Type B pancreatic cell (in vitro differentiated cells): ENCODE data around the gene PHF13. TPM values are rescaled to one million over a fixed set of nuclear protein-coding genes. Genes with fewer than 3 reads are reported as not detected.

Source experiments
- DNase-seq: peaks from one replicate; pipeline ENCODE4 v3.0.0; 2021; ENCODE audit warnings: mixed read lengths; ENCODE audit not compliant: unreplicated experiment; ENCODE audit errors: extremely low spot score
- H3K27ac Mint-ChIP-seq: 2 replicates; pipeline ENCODE4 v1.8.0; 2021; ENCODE audit warnings: mild to moderate bottlenecking, mixed read lengths
- H3K27me3 Mint-ChIP-seq: 2 replicates; pipeline ENCODE4 v1.8.0; 2021; ENCODE audit warnings: mixed read lengths
- H3K36me3 Mint-ChIP-seq: 2 replicates; pipeline ENCODE4 v1.8.0; 2021; ENCODE audit warnings: mixed read lengths
- H3K4me1 Mint-ChIP-seq: one replicate; pipeline ENCODE4 v1.8.0; 2021; ENCODE audit warnings: mixed read lengths; ENCODE audit not compliant: unreplicated experiment
- H3K4me3 Mint-ChIP-seq: 2 replicates; pipeline ENCODE4 v1.8.0; 2021; ENCODE audit warnings: mild to moderate bottlenecking, mixed read lengths
- H3K9me3 Mint-ChIP-seq: 2 replicates; pipeline ENCODE4 v1.8.0; 2021; ENCODE audit warnings: mixed read lengths
- total RNA-seq: library from RNA; stranded (reverse); gene quantifications from 2 replicates; pipeline ENCODE4 v1.2.1, GENCODE V29; 2021; ENCODE audit warnings: low replicate concordance
- TF ChIP-seq, protein P1 (sequence below): fragments of 200-600 bp; sonication (generic); conservative IDR thresholded peaks from 2 replicates; pipeline ENCODE4 v1.5.0; 2021; ENCODE audit warnings: antibody characterized with exemption, mild to moderate bottlenecking

The PHF13 gene
- total RNA-seq, 1 donor from 2014 or later = 21.2 TPM

DNA sequence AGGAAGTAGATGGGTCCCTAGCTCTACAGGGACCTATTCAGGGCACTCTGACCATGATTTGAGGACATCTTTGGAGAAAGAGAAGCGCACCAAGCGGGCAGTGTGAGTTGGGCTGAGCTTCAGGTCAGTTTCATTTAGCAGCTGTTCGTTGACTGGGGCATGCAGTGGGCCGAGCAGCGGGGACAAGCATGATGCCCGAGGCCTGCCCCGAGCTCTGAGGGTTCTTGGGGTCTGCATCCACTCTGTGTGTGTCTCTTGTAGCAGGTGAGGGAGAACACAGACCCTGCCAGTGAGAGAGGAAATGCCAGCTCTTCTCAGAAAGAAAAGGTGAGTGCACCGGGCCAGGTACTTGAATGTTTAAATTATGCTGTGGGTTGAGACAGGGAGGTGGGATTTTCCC, 16.5 kb downstream of the PHF13 start:
- Mint-ChIP-seq H3K9me3 (no peaks in the 10 kb centered on the region), H3K4me3 (no peak overlapping the region), H3K4me1 (peaks cover 5% of the 10 kb centered on the region), H3K27me3 (no peaks in the 10 kb centered on the region), H3K27ac (no peak overlapping the region), H3K36me3 (peaks cover 4% of the 10 kb centered on the region)
- DNase-seq = no peak
- TF ChIP-seq, protein P1, sequence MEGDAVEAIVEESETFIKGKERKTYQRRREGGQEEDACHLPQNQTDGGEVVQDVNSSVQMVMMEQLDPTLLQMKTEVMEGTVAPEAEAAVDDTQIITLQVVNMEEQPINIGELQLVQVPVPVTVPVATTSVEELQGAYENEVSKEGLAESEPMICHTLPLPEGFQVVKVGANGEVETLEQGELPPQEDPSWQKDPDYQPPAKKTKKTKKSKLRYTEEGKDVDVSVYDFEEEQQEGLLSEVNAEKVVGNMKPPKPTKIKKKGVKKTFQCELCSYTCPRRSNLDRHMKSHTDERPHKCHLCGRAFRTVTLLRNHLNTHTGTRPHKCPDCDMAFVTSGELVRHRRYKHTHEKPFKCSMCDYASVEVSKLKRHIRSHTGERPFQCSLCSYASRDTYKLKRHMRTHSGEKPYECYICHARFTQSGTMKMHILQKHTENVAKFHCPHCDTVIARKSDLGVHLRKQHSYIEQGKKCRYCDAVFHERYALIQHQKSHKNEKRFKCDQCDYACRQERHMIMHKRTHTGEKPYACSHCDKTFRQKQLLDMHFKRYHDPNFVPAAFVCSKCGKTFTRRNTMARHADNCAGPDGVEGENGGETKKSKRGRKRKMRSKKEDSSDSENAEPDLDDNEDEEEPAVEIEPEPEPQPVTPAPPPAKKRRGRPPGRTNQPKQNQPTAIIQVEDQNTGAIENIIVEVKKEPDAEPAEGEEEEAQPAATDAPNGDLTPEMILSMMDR = no peak

DNA sequence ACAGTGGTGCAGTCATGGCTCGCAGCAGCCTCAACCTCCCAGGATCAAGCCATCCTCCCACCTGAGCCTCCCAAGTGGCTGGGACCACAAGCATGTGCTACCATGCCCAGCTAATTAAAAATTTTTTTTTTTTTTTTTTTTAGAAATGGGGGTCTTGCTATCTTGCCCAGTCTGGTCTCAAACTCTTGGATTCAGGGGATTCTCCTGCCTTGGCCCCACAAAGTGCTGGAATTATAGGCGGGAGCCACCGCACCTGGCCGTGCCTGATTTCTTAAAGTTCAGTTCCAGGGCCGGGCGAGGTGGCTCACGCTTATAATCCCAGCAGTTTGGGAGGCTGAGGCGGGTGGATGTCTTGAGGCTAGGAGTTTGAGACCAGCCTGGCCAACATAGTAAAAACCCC, 17.5 kb downstream of the PHF13 start:
- no peak for DNase-seq
- Mint-ChIP-seq H3K36me3 (peaks cover 4% of the 10 kb centered on the region), H3K4me3 (no peak overlapping the region), H3K4me1 (peaks cover 5% of the 10 kb centered on the region), H3K27me3 (no peaks in the 10 kb centered on the region), H3K9me3 (no peaks in the 10 kb centered on the region), H3K27ac (no peak overlapping the region)
- TF ChIP-seq, protein P1 = no peak

DNA sequence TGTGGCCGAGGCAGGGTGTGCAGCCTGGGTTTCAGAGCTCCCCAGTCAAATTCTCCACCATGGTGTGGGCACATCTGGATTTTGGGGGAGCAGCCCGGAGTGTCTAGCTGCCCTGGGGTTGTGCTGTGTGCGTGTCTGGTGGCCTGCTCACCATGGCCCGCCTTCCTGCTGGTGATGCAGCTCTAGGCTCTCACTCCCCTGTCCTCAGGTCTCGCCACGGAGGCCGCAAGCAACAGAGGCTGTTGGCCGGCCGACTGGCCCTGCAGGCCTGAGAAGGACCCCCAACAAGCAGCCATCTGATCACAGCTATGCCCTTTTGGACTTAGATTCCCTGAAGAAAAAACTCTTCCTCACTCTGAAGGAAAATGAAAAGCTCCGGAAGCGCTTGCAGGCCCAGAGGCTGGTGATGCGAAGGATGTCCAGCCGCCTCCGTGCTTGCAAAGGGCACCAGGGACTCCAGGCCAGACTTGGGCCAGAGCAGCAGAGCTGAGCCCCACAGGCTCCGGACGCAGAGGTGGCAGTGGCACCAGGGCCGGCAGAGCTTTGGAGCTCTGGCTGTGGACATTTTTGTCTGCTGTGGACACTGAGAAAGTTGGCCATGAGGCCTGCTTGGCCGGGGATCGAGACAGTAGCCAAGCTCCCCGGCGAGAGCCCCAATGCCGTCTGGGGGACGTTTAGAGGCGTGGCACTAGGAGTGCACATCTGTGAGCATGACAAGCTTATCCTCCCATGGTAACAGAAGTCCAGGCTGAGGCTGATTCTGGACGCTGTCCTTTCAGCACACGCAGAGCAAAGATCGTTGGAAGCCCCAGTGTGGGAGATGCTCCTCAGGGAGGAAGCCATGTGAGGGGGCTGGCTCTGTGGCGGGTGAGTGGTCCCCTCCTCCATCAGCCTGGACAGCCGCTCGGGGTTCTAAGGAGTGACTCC, 19.3 kb downstream of the PHF13 start:
- Mint-ChIP-seq H3K36me3 (peaks cover 2% of the 10 kb centered on the region), H3K27me3 (no peaks in the 10 kb centered on the region), H3K9me3 (no peaks in the 10 kb centered on the region), H3K4me1 (peaks cover 2% of the 10 kb centered on the region), H3K27ac (no peak overlapping the region), H3K4me3 (no peak overlapping the region)
- DNase-seq = no peak
- TF ChIP-seq, protein P1 = no peak

DNA sequence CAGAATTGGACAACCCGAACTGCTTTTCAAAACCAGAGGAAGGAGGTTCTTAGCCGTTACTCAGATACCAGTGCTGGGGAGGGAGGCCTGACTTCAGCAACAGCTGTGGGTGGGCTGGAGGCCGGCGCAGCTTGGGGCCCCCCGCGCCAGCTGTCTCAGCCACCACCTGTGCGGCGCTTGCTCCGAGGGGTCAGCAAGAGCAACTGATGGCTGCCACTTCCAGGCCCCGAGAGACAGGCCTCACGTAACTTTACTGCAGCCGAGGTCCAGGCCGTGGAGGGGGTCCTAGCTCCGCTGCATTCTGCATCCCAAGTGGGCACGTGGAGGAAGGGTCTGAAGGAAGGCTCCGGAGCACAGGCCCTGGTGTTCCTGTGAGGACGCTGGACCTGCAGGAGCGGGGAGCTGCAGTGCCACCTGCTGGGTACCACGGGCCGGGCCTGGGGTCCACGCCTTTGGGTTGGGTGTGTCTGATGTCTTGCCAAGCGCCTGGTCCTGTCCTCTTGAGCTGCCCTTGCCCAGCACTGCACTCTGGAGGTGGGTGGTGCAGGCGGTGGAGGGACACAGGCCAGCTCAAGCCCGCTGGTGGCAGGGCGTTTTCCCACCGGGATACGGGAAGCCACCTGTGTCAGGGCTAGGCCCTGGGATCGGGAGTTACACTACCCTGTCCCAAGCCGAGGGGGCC, 21.0 kb downstream of the PHF13 start:
- Mint-ChIP-seq H3K27ac (no peak overlapping the region), H3K36me3 (peaks cover under 1% of the 10 kb centered on the region), H3K9me3 (no peaks in the 10 kb centered on the region), H3K4me3 (no peak overlapping the region), H3K4me1 (no peaks in the 10 kb centered on the region), H3K27me3 (no peaks in the 10 kb centered on the region)
- TF ChIP-seq, protein P1 = peak; percentile 62
- DNase-seq = no peak

DNA sequence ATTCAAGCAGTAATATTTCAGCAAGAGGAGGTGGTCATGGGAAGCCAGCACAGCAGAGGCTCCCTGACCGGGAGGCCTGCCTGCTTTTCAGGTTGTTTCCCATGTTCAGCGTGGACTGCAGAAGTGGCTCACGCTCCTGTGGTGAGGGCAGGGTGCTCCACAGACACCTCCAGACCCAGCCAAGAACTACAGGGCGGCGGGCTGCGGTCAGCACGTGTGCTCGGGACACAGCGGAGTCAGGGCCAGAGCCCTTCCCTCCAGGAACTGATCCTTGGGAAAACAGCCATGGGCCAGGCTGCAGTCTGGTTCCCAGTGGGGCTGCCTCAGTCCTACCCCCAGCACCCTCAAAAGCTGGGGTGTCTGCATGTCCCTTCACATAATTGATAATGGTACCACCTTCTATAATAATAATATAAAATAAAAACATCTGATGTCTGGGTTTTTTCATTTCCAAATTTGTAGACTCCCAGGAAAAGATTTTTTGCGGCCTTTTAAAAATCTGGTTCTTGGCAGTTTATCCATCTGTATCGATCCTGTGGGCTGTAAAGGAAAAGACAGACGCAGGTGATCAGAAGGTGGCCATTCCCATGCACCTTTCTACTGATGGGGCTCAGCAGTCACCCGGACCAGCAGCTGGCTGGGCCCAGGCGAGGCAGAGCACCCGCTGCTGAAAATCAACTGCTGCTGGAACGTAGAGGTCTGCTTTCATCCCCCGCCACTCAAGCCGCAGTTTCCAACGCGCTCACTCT, 21.8 kb downstream of the PHF13 start:
- no peaks in the 10 kb centered on the region for H3K27me3 Mint-ChIP-seq
- H3K9me3 Mint-ChIP-seq = no peaks in the 10 kb centered on the region
- TF ChIP-seq, protein P1 = no peak
- DNase-seq = no peak
- H3K36me3 Mint-ChIP-seq = peaks cover 3% of the 10 kb centered on the region
- no peak overlapping the region for H3K4me3 Mint-ChIP-seq
- no peaks in the 10 kb centered on the region for H3K4me1 Mint-ChIP-seq
- no peak overlapping the region for H3K27ac Mint-ChIP-seq
